ENCODE data around the gene MUC4. TPM values are rescaled to one million over a fixed set of nuclear protein-coding genes. Genes with fewer than 3 reads are reported as not detected.

Gene MUC4
- total and polyA plus RNA-seq, 8 donors = 0.73 to 355 (median 37.5) TPM; not detected in 1

DNA sequence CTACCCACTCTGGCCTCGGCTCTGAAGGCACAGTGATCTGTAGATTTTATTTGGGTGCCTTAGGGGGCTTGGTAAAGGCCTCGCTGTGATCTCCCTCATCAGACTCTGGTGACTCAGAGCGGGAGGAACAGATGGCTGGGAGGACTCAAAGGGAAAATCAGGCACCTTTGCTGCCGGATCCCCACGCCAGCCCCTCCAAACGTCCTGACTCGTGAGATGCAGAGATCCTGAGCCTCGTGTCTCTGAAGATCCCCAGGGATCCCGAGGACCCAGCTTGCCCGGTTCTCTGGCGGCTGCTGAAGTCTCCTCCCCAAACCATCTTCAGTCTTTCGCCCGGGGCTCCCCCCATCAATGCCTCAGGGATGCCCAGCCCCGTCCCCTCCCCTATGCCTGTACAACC lies 58.1 kb downstream of the MUC4 start:
- no peak overlapping the region for H3K27ac ChIP-seq
- peaks cover 0 to 49% (median 0%) of the 10 kb centered on the region in 3 donors for H3K27me3 ChIP-seq
- intact Hi-C loops (cut with DNase I; ENCODE audit: low total_unique reads) = no loop called here
- peaks cover 4 to 11% (median 8%) of the 10 kb centered on the region in 4 donors for H3K4me1 ChIP-seq
- DNase-seq = no peak
- no peak overlapping the region for H3K4me3 ChIP-seq
- TF ChIP-seq EP300 (IDR thresholded peaks at IDR 0.05) (no peak), POLR2AphosphoS5 (IDR thresholded peaks at IDR 0.05) (no peak), POLR2A (IDR thresholded peaks at IDR 0.05) (no peak)
- TF ChIP-seq, protein P1, sequence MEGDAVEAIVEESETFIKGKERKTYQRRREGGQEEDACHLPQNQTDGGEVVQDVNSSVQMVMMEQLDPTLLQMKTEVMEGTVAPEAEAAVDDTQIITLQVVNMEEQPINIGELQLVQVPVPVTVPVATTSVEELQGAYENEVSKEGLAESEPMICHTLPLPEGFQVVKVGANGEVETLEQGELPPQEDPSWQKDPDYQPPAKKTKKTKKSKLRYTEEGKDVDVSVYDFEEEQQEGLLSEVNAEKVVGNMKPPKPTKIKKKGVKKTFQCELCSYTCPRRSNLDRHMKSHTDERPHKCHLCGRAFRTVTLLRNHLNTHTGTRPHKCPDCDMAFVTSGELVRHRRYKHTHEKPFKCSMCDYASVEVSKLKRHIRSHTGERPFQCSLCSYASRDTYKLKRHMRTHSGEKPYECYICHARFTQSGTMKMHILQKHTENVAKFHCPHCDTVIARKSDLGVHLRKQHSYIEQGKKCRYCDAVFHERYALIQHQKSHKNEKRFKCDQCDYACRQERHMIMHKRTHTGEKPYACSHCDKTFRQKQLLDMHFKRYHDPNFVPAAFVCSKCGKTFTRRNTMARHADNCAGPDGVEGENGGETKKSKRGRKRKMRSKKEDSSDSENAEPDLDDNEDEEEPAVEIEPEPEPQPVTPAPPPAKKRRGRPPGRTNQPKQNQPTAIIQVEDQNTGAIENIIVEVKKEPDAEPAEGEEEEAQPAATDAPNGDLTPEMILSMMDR (IDR thresholded peaks at IDR 0.05) = no peak
- 76 to 92% (median 86%) methylated on average over 14 of the region's 14 CpGs for WGBS, 5 donors
- no peaks in the 10 kb centered on the region for H3K9me3 ChIP-seq
- H3K36me3 ChIP-seq = no peaks in the 10 kb centered on the region

DNA sequence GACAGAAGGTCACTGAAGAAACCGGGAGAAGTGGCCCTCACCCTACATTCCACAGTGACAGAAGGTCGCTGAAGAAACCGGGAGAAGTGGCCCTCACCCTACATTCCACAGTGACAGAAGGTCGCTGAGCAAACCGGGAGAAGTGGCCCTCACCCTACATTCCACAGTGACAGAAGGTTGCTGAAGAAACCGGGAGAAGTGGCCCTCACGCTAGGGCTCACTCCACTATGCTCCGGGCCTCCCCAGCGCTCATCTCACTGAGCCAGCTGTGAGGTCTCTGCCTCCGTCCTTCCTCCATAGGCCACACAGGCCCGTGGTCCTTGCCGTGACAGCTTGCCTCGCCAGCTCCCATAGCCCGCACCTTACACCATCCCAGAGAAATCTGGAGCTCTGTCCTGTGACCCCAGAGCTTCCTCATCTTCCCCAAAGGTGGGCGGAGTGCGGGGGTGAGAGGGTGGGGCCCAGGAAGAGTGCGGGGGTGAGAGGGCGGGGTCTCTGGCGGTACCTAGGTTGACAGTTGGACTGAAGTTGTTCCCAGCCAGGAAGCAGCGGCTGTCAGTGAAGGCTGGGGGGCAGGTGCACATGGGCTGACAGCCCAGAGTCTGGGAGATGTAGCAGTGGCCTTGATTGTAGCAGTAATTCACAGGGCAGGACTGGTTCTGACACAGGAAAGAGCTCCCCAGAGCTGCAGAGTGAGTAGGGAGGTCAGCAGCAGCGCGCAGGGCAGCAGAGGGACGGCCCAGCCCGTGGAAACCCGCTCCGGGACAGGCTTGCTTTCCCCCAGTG lies 59.0 kb downstream of the MUC4 start:
- H3K9me3 ChIP-seq = no peaks in the 10 kb centered on the region
- 72 to 85% (median 75%) methylated on average over 24 to 26 of the region's 26 CpGs for WGBS, 5 donors
- H3K27ac ChIP-seq = no peak overlapping the region
- H3K4me3 ChIP-seq = no peak overlapping the region
- no peaks in the 10 kb centered on the region for H3K36me3 ChIP-seq
- H3K4me1 ChIP-seq = peaks cover 4 to 16% (median 14%) of the 10 kb centered on the region in 4 donors
- TF ChIP-seq POLR2AphosphoS5 (IDR thresholded peaks at IDR 0.05) (no peak), POLR2A (IDR thresholded peaks at IDR 0.05) (no peak), EP300 (IDR thresholded peaks at IDR 0.05) (no peak)
- TF ChIP-seq, protein P1 (IDR thresholded peaks at IDR 0.05) = no peak
- DNase-seq = no peak
- H3K27me3 ChIP-seq = peaks cover 0 to 47% (median 0%) of the 10 kb centered on the region in 3 donors
- intact Hi-C loops (cut with DNase I; ENCODE audit: low total_unique reads) = no loop called here

DNA sequence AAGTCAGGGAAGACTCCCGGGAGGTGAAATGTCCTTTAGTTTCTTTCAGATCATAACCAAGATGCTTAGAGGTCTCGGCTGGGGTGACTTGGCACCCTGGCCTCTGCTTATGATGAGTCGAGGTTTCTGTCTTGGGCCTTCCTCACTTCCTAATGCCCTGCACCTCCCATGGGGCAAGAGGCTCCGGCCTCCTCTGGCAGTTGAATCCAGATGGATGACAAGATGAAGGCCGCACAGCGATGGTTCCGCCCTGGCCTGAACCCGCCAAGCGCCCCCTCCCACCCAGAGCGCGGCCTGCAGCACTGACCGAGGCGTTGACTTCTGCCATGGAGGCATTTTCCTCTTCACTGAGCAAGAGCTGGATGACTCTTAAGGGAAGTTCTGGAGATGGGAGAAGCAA lies 59.7 kb downstream of the MUC4 start:
- DNase-seq = no peak
- H3K27ac ChIP-seq = no peak overlapping the region
- intact Hi-C loops (cut with DNase I; ENCODE audit: low total_unique reads) = no loop called here
- peaks cover 0 to 13% (median 9%) of the 10 kb centered on the region in 4 donors for H3K4me1 ChIP-seq
- no peaks in the 10 kb centered on the region for H3K36me3 ChIP-seq
- no peak overlapping the region for H3K4me3 ChIP-seq
- TF ChIP-seq POLR2A (IDR thresholded peaks at IDR 0.05) = no peak
- no peak for TF ChIP-seq POLR2AphosphoS5 (IDR thresholded peaks at IDR 0.05)
- TF ChIP-seq, protein P1 (IDR thresholded peaks at IDR 0.05) = no peak
- TF ChIP-seq EP300 (IDR thresholded peaks at IDR 0.05) = no peak
- peaks cover 0 to 47% (median 0%) of the 10 kb centered on the region in 3 donors for H3K27me3 ChIP-seq
- no peaks in the 10 kb centered on the region for H3K9me3 ChIP-seq
- WGBS, 5 donors = 89 to 95% (median 93%) methylated on average over 11 to 13 of the region's 13 CpGs

- DNase-seq = no peak
- no peak overlapping the region for H3K27ac ChIP-seq
These were observed 60.2 kb downstream of the MUC4 start for GRCh38 chr3:195751560-195751959.

More at GRCh38 chr3:195751560-195751959, 60.2 kb downstream of the MUC4 start:
- peaks cover 0 to 11% (median 7%) of the 10 kb centered on the region in 4 donors for H3K4me1 ChIP-seq
- TF ChIP-seq, protein P1 (IDR thresholded peaks at IDR 0.05) = no peak
- no peak for TF ChIP-seq EP300 (IDR thresholded peaks at IDR 0.05)
- TF ChIP-seq POLR2A (IDR thresholded peaks at IDR 0.05) = no peak
- TF ChIP-seq POLR2AphosphoS5 (IDR thresholded peaks at IDR 0.05) = no peak
- H3K4me3 ChIP-seq = no peak overlapping the region
- intact Hi-C loops (cut with DNase I; ENCODE audit: low total_unique reads) = no loop called here
- 49 to 67% (median 57%) methylated on average over 7 of the region's 7 CpGs for WGBS, 5 donors
- H3K9me3 ChIP-seq = no peaks in the 10 kb centered on the region
- peaks cover 0 to 43% (median 0%) of the 10 kb centered on the region in 3 donors for H3K27me3 ChIP-seq
- H3K36me3 ChIP-seq = no peaks in the 10 kb centered on the region

Measured in stomach (tissue), 9 donors.